Measurements from ENCODE around the gene NFIA. TPM values are rescaled to one million over a fixed set of nuclear protein-coding genes. Genes with fewer than 3 reads are reported as not detected.

NFIA gene
- total RNA-seq, 1 experiment from 2014 or later, result 0.35 TPM

DNA sequence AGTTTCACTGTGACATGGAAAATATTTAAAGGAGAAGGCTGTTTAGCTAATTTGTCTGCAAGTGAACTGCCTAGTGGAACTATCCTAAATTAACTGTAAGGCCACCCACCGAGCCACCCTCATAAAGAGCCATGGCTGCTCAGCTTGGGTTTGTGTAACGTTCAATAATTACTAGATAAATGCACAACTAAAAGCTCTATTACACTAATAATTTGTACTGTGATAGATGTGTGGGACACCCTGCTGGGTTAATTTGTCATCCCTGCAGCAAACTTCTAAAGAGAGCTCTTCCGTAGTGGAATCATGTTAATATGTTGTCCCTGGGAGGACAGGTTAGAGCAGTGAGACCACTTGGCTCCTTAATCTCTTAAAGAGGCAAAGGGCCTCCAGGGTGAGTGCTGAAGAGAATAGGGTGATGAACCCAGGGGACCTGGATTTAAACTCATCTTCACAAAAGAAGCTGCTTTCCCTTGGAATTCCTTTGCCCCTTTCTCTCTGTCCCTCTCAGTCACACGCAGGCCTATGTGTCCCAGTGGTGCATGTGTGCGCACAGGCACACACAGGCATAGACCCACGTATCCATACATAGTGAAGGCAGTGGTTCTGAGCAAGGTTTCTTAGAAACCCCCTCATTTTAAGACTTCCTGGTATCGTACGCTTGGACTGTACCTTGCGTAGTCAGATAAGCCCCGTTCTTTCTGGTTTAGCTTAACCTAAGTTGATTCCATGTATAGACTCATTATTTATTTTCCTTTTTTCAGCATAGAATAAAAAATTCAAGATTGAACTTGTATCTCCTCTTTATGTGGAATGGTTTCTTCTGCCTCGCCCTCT lies 310.3 kb downstream of the NFIA start:
- Histone ChIP-seq H3K79me2 (ENCODE audit: insufficient read depth, low read length) (no peaks in the 10 kb centered on the region), H2BK120ac (ENCODE audit: low read depth, low read length, poor library complexity, severe bottlenecking) (no peak overlapping the region), H4K91ac (ENCODE audit: insufficient read length, low read depth, low read length) (no peak overlapping the region), H3K4me1 (ENCODE audit: insufficient read depth, low read length) (no peaks in the 10 kb centered on the region), H3K27ac (ENCODE audit: insufficient read length, low read depth, low read length) (no peak overlapping the region), H4K8ac (replicated peaks; ENCODE audit: insufficient read length, low read depth, low read length) (no peak overlapping the region), H3K56ac (ENCODE audit: insufficient read length, low read depth, low read length) (no peak overlapping the region), H3K9me3 (ENCODE audit: control insufficient read depth, low read depth, low read length) (no peaks in the 10 kb centered on the region), H2BK5ac (ENCODE audit: insufficient read length, low read length) (no peak overlapping the region), H2AFZ (ENCODE audit: low read length) (no peak overlapping the region), H2BK20ac (ENCODE audit: low read depth, low read length, poor library complexity, severe bottlenecking) (no peak overlapping the region), H2BK12ac (ENCODE audit: insufficient read length, low read depth, low read length) (no peak overlapping the region), H4K5ac (ENCODE audit: insufficient read length, low read depth, low read length) (no peak overlapping the region), H3K9ac (ENCODE audit: extremely low read depth, insufficient read length, low read length) (no peak overlapping the region), H4K20me1 (ENCODE audit: control insufficient read depth, insufficient read depth, insufficient read length) (no peaks in the 10 kb centered on the region), H3K23ac (ENCODE audit: insufficient read length, low read depth, low read length) (no peak overlapping the region), H3K18ac (ENCODE audit: insufficient read length, low read depth, low read length) (no peak overlapping the region), H3K23me2 (ENCODE audit: insufficient read length, low read depth, low read length, poor library complexity, severe bottlenecking) (no peaks in the 10 kb centered on the region), H3K4ac (ENCODE audit: low read depth, low read length) (no peak overlapping the region), H3K79me1 (ENCODE audit: insufficient read depth, low read depth, low read length, poor library complexity, severe bottlenecking) (no peaks in the 10 kb centered on the region), H3K14ac (ENCODE audit: insufficient read depth, low read length) (no peak overlapping the region), H3K4me2 (ENCODE audit: insufficient read depth, insufficient read length, low read length) (no peak overlapping the region), H3K27me3 (ENCODE audit: insufficient read depth, low read length) (no peaks in the 10 kb centered on the region), H2AK5ac (ENCODE audit: insufficient read length, low read length) (no peak overlapping the region), H2BK15ac (ENCODE audit: low read depth, low read length) (no peak overlapping the region), H3T11ph (ENCODE audit: low read length) (no peak overlapping the region)
- Mint-ChIP-seq H3K27ac (no peak overlapping the region), H3K27me3 (ENCODE audit: low read depth) (peaks cover 54% of the 10 kb centered on the region), H3K4me3 (no peak overlapping the region), H3K4me1 (peaks cover 8 to 12% of the 10 kb centered on the region in 2 experiments; a peak in 3 of 4 replicates), H3K36me3 (ENCODE audit: insufficient read depth in 1 of 3, low read depth in 3 of 3) (peaks cover 0 to 2% (median 0%) of the 10 kb centered on the region in 3 experiments; a peak in 1 of 7 replicates), H3K9me3 (peaks cover 2 to 13% of the 10 kb centered on the region in 2 experiments; a peak in 4 of 5 replicates)
- WGBS (ENCODE audit: extremely low coverage, insufficient read length, low lambda C conversion rate), result no CpG with 5 or more reads among the region's 11 CpGs
- TF ChIP-seq, protein P1, sequence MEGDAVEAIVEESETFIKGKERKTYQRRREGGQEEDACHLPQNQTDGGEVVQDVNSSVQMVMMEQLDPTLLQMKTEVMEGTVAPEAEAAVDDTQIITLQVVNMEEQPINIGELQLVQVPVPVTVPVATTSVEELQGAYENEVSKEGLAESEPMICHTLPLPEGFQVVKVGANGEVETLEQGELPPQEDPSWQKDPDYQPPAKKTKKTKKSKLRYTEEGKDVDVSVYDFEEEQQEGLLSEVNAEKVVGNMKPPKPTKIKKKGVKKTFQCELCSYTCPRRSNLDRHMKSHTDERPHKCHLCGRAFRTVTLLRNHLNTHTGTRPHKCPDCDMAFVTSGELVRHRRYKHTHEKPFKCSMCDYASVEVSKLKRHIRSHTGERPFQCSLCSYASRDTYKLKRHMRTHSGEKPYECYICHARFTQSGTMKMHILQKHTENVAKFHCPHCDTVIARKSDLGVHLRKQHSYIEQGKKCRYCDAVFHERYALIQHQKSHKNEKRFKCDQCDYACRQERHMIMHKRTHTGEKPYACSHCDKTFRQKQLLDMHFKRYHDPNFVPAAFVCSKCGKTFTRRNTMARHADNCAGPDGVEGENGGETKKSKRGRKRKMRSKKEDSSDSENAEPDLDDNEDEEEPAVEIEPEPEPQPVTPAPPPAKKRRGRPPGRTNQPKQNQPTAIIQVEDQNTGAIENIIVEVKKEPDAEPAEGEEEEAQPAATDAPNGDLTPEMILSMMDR (conservative IDR thresholded peaks at IDR 0.05), result no peak
- DNase-seq, result no peak

Data from H9 (cell line).